ENCODE data around the gene TBC1D10B. TPM values are rescaled to one million over a fixed set of nuclear protein-coding genes. Genes with fewer than 3 reads are reported as not detected.

TBC1D10B gene
- total and polyA plus RNA-seq, 12 donors, result 17.0 to 67.7 (median 44.2) TPM

DNA sequence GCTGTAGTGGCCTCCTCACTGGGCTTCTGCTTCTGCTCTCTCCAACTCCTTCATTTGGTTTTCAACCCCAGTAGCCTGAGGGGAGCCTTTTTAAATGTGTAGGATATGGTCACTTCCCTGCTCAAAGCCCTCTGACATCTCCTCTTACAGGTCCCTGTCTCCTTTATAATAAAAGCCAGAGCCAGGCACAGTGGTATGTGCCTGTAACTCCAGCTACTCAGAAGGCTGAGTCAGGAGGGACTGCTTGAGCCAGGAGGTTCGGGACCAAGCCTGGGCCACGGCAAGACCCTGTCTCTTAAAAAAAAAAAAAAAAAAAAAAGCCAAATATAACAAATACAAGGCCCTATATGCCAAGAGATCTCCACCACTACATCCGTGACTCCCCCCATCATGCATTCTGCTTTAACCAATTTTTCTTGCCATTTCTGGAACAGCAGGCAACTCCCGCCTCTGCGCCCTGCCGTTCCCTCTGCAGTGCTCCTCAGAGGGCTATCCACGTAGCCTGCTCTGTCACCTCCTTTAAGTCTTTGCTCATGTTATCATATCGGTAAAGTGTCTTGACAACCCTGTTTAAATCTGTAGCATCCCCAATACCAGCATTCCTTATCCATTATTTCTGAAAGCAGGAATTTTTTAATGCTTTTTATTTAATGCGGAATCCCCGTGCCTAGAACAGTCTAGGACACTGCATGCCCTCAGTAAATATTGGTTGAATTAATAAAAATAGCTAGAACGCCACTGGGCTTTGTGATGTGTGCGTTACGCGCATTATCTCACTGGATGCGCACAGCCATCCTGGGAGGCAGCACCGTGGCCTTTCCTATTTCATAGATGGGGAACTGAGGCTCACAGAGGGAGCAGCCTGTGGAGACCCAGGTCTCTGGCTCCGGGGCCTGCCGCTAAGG lies 46.6 kb upstream of the TBC1D10B start:
- TF ChIP-seq CTCF (IDR thresholded peaks at IDR 0.05) (no peak), POLR2A (IDR thresholded peaks at IDR 0.05) (no peak)
- peak overlapping the region in 3 of 4 donors; percentile 30 to 84 (median 48) for H3K4me3 ChIP-seq
- 65 to 86% (median 72%) methylated on average over 11 to 18 of the region's 18 CpGs for WGBS, 4 donors
- H3K36me3 ChIP-seq (replicated peaks in 1 of 2), result peaks cover 0 to under 1% of the 10 kb centered on the region in 2 donors
- peaks cover 16 to 25% of the 10 kb centered on the region in 2 donors for H3K4me1 ChIP-seq (replicated peaks in 1 of 2)
- peak overlapping the region in 3 of 5 donors; percentile 75 to 95 (median 94) for H3K27ac ChIP-seq
- H3K9me3 ChIP-seq (replicated peaks in 1 of 3), result no peaks in the 10 kb centered on the region
- intact Hi-C loops (cut with DNase I), result no loop called here
- peak in 2 of 7 donors; percentile 16 to 46 for DNase-seq
- H3K27me3 ChIP-seq, result no peaks in the 10 kb centered on the region

DNA sequence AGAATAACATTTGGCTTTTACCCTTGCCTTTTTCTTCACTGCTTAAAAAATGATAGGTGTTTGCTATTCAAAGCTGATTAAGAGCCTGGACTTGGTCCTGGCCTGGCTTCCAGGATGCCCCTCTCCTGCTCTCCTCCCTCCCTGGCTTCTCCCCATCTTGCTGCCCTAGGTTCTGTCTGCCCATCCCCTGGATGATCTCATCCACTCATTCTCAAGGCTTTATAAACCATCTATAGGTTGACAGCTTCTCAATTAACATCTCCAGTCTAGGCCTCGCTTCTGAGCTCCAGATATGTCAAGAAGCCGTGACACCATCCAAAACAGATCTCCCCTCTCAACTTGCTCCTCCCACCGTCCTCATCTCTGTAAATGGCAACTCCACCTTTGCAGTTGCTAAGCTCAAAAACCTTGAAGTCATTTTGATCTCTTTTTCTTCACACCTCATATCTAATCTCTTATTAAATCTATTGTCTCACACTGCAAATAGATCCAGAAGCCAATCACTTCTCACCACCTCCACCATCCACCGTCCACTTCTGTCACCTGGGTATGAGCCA lies 45.8 kb upstream of the TBC1D10B start:
- intact Hi-C loops (cut with DNase I), result no loop called here
- H3K4me1 ChIP-seq (replicated peaks in 1 of 2), result peaks cover 16 to 25% of the 10 kb centered on the region in 2 donors
- no peaks in the 10 kb centered on the region for H3K36me3 ChIP-seq (replicated peaks in 1 of 2)
- DNase-seq, result no peak
- no peak overlapping the region for H3K4me3 ChIP-seq
- WGBS, 4 donors, result 90 to 97% (median 93%) methylated on average over 4 of the region's 4 CpGs
- TF ChIP-seq CTCF (IDR thresholded peaks at IDR 0.05), result no peak
- TF ChIP-seq POLR2A (IDR thresholded peaks at IDR 0.05), result no peak
- peak overlapping the region in 1 of 5 donors; percentile 95 for H3K27ac ChIP-seq
- no peaks in the 10 kb centered on the region for H3K9me3 ChIP-seq (replicated peaks in 1 of 3)
- no peaks in the 10 kb centered on the region for H3K27me3 ChIP-seq

GRCh38 chr16:30414159-30414558 lies 43.9 kb upstream of the TBC1D10B start:
- H3K4me3 ChIP-seq, result no peak overlapping the region
- H3K27me3 ChIP-seq, result no peaks in the 10 kb centered on the region
- TF ChIP-seq POLR2A (IDR thresholded peaks at IDR 0.05) (no peak), CTCF (IDR thresholded peaks at IDR 0.05) (no peak)
- DNase-seq, result peak; percentile 58 to 84 (median 77)
- no peaks in the 10 kb centered on the region for H3K36me3 ChIP-seq (replicated peaks in 1 of 2)
- no peaks in the 10 kb centered on the region for H3K9me3 ChIP-seq (replicated peaks in 1 of 3)
- H3K27ac ChIP-seq, result peak overlapping the region in 4 of 5 donors; percentile 37 to 81 (median 78)
- WGBS, 4 donors, result 56 to 84% (median 71%) methylated on average over 4 to 5 of the region's 5 CpGs
- intact Hi-C loops (cut with DNase I), result no loop called here
- peaks cover 18 to 36% of the 10 kb centered on the region in 2 donors for H3K4me1 ChIP-seq (replicated peaks in 1 of 2)

- Histone ChIP-seq H3K36me3 (replicated peaks in 1 of 2) (no peaks in the 10 kb centered on the region), H3K27me3 (no peaks in the 10 kb centered on the region), H3K4me1 (replicated peaks in 1 of 2) (peaks cover 26 to 42% of the 10 kb centered on the region in 2 donors), H3K9me3 (replicated peaks in 1 of 3) (no peaks in the 10 kb centered on the region), H3K4me3 (no peak overlapping the region), H3K27ac (peak overlapping the region; percentile 19 to 81 (median 76))
- WGBS, 4 donors, result 51 to 66% (median 61%) methylated on average over 6 of the region's 6 CpGs
- intact Hi-C loops (cut with DNase I), result no loop called here
- DNase-seq, result no peak
- TF ChIP-seq POLR2A (IDR thresholded peaks at IDR 0.05) (no peak), CTCF (IDR thresholded peaks at IDR 0.05) (no peak)
These were observed 43.0 kb upstream of the TBC1D10B start for GRCh38 chr16:30413112-30413806.

Measured in adrenal gland (tissue), 12 donors.